PFSK-1 (cell line): ENCODE measurements around the gene CAP1.

Experiments used
- FOXP2 ChIP-seq: optimal IDR thresholded peaks from 2 replicates; pipeline ENCODE3; 2011; ENCODE audit warnings: borderline replicate concordance, control low read depth, inconsistent platforms; ENCODE audit not compliant: insufficient read depth; ENCODE audit errors: extremely low read length, extremely low read depth
- POLR2AphosphoS5 ChIP-seq: IDR thresholded peaks from 2 replicates; pipeline ENCODE4 v1.6.1; 2012; ENCODE audit warnings: low read depth, mild to moderate bottlenecking, control low read depth, low read length, moderate library complexity
- SIN3A ChIP-seq: IDR thresholded peaks from 2 replicates; pipeline ENCODE4 v1.6.1; 2012; ENCODE audit warnings: mild to moderate bottlenecking, low read length, moderate library complexity, borderline replicate concordance; ENCODE audit not compliant: insufficient read depth
- TAF1 ChIP-seq: IDR thresholded peaks from 2 replicates; pipeline ENCODE4 v1.6.1; 2012; ENCODE audit warnings: low read length, control low read depth, borderline replicate concordance; ENCODE audit not compliant: insufficient read depth
- TF ChIP-seq, protein P1 (sequence below), 2 experiments: IDR thresholded peaks; 2 replicates each; pipeline versions ENCODE4 v1.6.1 to v1.8.0; 2011 to 2012; ENCODE audit warnings: low read depth in 2 of 2, low read length in 2 of 2, control low read depth in 1 of 2, inconsistent platforms in 1 of 2, mild to moderate bottlenecking in 1 of 2, moderate library complexity in 1 of 2; ENCODE audit not compliant: insufficient read depth in 1 of 2

Gene CAP1

DNA sequence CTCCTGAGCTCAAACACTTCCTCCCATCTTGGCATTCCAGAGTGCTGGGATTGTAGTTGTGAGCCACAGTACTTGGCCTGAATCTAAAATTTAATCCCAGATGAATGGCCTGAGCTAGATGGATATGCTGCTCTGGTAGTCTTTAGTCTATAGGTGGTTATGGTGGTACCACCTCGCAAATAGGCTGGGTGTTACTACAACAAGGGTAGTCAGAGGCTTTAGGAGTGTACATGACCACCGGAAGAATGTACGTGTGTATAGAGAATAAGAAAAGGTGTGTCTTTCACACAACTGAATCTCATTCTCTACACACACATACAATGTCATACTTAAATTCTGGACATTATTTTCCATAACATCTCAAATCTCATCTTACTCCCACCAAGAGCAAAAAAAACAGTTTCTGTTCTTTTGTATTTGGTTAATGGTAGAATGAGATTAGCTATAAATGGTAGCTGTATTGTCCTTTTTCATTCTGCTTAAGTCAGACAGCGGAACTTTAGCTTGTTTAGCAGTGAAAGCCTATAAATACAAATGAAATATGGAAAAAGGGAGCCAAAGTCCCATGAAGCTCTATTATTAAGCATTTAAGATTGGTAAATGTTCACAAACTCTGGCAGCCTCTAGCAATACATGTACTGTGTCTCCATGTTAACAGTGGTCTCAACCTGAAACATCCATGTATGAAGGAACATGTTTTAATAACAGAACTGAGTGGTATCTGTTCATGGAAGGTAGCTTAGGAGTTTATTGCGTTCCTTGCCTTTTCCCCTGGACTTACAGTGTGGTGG is 16.2 kb downstream of the CAP1 start:
- TF ChIP-seq FOXP2: no peak
- no peak for TF ChIP-seq POLR2AphosphoS5

DNA sequence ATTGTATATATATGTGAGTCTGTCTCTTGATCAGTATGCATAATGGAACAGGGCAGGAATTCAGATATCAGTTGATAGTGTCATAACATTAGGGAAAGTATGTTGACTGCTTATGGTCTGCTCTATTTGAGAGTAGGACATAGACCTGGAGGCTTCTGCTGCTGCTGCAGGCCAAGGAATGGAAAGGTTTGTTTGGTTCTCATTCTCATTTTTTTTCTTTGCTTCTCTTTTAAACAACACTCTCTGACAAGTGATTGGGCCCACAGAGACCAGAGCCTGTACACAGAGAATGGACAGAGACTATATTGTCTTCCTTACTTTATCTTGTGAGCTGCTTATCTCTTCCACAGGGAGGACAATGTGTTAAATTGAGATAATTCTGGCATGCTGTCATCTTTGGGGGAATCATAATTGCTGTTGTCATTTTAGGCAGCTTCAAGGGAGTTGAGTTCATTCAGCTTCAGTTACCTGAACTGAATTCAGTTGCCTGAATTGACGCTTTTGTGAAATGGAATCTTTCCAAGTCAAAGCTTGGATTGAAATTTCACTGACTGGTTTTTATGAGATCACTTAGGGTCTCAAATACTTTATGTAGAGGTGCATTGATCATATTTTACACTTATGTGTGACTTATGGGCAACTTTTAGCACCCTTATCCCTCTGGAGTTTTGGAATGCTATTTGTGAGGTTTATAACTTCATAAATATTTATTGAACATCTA is 16.9 kb downstream of the CAP1 start:
- TF ChIP-seq, protein P1, sequence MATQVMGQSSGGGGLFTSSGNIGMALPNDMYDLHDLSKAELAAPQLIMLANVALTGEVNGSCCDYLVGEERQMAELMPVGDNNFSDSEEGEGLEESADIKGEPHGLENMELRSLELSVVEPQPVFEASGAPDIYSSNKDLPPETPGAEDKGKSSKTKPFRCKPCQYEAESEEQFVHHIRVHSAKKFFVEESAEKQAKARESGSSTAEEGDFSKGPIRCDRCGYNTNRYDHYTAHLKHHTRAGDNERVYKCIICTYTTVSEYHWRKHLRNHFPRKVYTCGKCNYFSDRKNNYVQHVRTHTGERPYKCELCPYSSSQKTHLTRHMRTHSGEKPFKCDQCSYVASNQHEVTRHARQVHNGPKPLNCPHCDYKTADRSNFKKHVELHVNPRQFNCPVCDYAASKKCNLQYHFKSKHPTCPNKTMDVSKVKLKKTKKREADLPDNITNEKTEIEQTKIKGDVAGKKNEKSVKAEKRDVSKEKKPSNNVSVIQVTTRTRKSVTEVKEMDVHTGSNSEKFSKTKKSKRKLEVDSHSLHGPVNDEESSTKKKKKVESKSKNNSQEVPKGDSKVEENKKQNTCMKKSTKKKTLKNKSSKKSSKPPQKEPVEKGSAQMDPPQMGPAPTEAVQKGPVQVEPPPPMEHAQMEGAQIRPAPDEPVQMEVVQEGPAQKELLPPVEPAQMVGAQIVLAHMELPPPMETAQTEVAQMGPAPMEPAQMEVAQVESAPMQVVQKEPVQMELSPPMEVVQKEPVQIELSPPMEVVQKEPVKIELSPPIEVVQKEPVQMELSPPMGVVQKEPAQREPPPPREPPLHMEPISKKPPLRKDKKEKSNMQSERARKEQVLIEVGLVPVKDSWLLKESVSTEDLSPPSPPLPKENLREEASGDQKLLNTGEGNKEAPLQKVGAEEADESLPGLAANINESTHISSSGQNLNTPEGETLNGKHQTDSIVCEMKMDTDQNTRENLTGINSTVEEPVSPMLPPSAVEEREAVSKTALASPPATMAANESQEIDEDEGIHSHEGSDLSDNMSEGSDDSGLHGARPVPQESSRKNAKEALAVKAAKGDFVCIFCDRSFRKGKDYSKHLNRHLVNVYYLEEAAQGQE (IDR thresholded peaks at IDR 0.05; ENCODE audit: insufficient read depth in 1 of 2, low read depth in 2 of 2, low read length in 2 of 2): no peak
- TF ChIP-seq TAF1: no peak
- TF ChIP-seq FOXP2: no peak
- TF ChIP-seq SIN3A: no peak
- no peak for TF ChIP-seq POLR2AphosphoS5

DNA sequence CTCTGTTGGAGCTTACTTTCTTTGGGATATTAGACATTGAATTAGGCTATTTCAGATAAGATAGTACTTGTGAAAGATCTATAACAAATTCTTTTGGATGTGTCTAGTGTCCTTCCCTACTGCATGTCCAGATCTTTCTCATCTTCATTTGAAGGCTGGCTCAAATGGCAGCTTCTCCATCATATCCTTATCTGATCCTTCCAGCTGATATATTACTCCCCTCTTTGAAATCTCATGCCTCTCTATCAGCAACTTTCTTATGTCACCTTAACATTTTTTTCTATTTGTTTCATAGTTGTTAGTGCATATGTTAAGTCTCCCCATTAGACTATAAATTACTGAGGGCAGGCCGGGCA is 17.5 kb downstream of the CAP1 start:
- no peak for TF ChIP-seq TAF1

DNA sequence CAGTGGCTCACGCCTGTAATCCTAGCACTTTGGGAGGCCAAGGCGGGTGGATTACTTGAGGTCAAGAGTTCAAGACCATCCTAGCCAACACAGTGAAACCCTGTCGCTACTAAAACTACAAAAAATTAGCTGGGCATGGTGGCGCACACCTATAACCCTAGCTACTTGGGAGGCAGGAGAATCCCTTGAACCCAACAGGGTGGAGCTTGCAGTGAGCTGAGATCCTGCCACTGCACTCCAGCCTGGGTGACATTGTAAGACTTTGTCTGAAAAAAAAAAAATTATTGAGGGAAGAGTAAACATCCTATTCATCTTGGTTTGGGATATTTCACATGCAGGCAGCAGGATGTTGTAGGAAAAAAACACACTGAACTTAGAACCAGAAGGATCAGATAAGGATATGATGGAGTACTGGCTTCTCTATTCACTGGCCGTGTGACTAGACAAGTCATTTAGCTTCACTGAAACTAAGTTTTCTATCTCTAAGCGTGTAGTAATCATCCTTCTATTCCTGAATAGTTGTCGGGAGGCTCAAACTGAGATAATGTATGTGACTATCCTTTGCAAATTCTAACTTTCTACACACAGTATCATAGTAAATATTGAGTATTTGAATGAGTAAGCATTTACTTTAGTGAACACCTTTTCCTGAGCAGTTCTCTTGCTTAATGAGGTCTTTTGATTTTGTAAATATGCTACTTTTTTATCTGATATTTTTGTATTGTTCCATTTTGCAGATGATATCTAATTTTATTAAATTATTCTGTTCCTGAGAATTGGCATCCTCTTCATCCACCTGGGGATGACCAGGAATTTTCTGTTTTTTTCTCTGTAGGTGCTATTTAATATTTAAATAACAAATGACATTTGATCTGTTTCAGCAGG is 18.2 kb downstream of the CAP1 start:
- TF ChIP-seq POLR2AphosphoS5 (no peak), FOXP2 (no peak), TAF1 (no peak), SIN3A (no peak)
- TF ChIP-seq, protein P1 (IDR thresholded peaks at IDR 0.05; ENCODE audit: insufficient read depth in 1 of 2, low read depth in 2 of 2, low read length in 2 of 2): no peak

DNA sequence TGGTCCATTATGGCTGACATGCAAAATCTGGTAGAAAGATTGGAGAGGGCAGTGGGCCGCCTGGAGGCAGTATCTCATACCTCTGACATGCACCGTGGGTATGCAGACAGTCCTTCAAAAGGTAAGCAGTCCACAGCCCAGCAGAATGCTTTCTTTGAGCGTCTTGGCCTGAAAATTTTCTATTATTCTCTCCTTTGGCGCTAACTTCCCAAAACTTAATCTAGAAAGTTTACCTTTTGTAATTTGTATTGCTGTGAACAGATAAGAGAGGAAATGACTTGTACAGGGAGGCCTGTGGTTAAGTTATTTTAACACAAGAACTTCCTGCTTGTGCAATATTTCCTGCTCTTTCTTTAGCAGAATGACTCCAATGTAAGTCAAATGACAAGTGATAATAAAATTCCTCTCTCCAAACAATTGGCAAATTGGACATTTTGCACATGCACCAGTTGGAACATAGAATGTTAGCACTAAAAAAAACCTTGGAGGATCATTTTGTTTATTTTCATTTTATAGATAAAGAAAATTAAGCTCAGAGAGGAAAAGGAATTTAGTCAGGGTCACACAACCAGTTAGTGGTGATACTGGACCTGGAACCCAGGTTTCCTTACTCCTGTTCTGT is 18.9 kb downstream of the CAP1 start:
- no peak for TF ChIP-seq POLR2AphosphoS5
- no peak for TF ChIP-seq SIN3A
- TF ChIP-seq, protein P1 (IDR thresholded peaks at IDR 0.05; ENCODE audit: insufficient read depth in 1 of 2, low read depth in 2 of 2, low read length in 2 of 2): no peak
- TF ChIP-seq FOXP2: no peak
- no peak for TF ChIP-seq TAF1
